Thyroid gland (tissue), 4 donors: ENCODE measurements around the gene NTRK2.

ENCODE experiments used
- POLR2A ChIP-seq, 2 donors: fragments of 450-650 bp; IDR thresholded peaks; one replicate each; pipeline ENCODE4 v1.6.1; 2017; ENCODE audit warnings: antibody characterized with exemption in 2 of 2, mild to moderate bottlenecking in 2 of 2, moderate library complexity in 1 of 2
- TF ChIP-seq, protein P1 (sequence below), 6 experiments: fragments of 200-600 bp in 3 of 6; fragments of 450-650 bp in 3 of 6; sonication (generic) in 3 of 6; IDR thresholded peaks; one replicate each; pipeline ENCODE4 v1.5.1; 2016 to 2019; ENCODE audit warnings: antibody characterized with exemption in 6 of 6, mild to moderate bottlenecking in 2 of 6, inconsistent platforms in 1 of 6, moderate library complexity in 1 of 6

GRCh38 chr9:84758817-84759216 lies 89.3 kb downstream of the NTRK2 start:
- TF ChIP-seq, protein P1, sequence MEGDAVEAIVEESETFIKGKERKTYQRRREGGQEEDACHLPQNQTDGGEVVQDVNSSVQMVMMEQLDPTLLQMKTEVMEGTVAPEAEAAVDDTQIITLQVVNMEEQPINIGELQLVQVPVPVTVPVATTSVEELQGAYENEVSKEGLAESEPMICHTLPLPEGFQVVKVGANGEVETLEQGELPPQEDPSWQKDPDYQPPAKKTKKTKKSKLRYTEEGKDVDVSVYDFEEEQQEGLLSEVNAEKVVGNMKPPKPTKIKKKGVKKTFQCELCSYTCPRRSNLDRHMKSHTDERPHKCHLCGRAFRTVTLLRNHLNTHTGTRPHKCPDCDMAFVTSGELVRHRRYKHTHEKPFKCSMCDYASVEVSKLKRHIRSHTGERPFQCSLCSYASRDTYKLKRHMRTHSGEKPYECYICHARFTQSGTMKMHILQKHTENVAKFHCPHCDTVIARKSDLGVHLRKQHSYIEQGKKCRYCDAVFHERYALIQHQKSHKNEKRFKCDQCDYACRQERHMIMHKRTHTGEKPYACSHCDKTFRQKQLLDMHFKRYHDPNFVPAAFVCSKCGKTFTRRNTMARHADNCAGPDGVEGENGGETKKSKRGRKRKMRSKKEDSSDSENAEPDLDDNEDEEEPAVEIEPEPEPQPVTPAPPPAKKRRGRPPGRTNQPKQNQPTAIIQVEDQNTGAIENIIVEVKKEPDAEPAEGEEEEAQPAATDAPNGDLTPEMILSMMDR (IDR thresholded peaks at IDR 0.05): no peak
- no peak for TF ChIP-seq POLR2A (IDR thresholded peaks at IDR 0.05)
